HEK293 (cell line): ENCODE results near the gene ABCG4.

Experiments
- HOXD13 ChIP-seq: sonication (generic); formaldehyde crosslinking; IDR thresholded peaks from 2 replicates; pipeline ENCODE4 v1.8.0; 2022; ENCODE audit warnings: missing genetic modification reagents, borderline replicate concordance
- SP2 ChIP-seq: fragments of 450-650 bp; formaldehyde crosslinking; IDR thresholded peaks from 2 replicates; pipeline ENCODE4 v1.5.1; 2016; ENCODE audit warnings: missing biosample characterization, missing genetic modification characterization
- ZBTB20 ChIP-seq: fragments of 450-650 bp; formaldehyde crosslinking; IDR thresholded peaks from 2 replicates; pipeline ENCODE4 v1.5.1; 2016; ENCODE audit warnings: missing biosample characterization, missing genetic modification characterization
- ZBTB48 ChIP-seq: fragments of 450-650 bp; formaldehyde crosslinking; IDR thresholded peaks from 2 replicates; pipeline ENCODE4 v1.5.1; 2016; ENCODE audit warnings: missing biosample characterization, missing genetic modification characterization
- ZNF354C ChIP-seq: fragments of 450-650 bp; formaldehyde crosslinking; IDR thresholded peaks from 2 replicates; pipeline ENCODE4 v1.5.1; 2016; ENCODE audit warnings: missing biosample characterization, missing genetic modification characterization, low read depth, borderline replicate concordance
- ZNF558 ChIP-seq: fragments of 450-650 bp; formaldehyde crosslinking; IDR thresholded peaks from 2 replicates; pipeline ENCODE4 v1.5.1; 2016; ENCODE audit warnings: missing biosample characterization, missing genetic modification characterization
- ZNF654 ChIP-seq: fragments of 450-650 bp; formaldehyde crosslinking; IDR thresholded peaks from 2 replicates; pipeline ENCODE4 v1.5.1; 2016; ENCODE audit warnings: low read depth, missing biosample characterization, missing genetic modification characterization
- TF ChIP-seq, protein P1 (sequence below): fragments of 450-650 bp; formaldehyde crosslinking; conservative IDR thresholded peaks from 2 replicates; pipeline ENCODE4 v1.5.1; 2016; ENCODE audit warnings: low read depth, missing biosample characterization, missing genetic modification characterization
- TF ChIP-seq, protein P2 (sequence below): sonication (generic); formaldehyde crosslinking; IDR thresholded peaks from 2 replicates; pipeline ENCODE4 v1.8.1; 2022; ENCODE audit warnings: mild to moderate bottlenecking, moderate library complexity, missing genetic modification reagents
- TF ChIP-seq, protein P3 (sequence below): fragments of 450-650 bp; formaldehyde crosslinking; IDR thresholded peaks from 2 replicates; pipeline ENCODE4; 2016; ENCODE audit warnings: missing biosample characterization, missing genetic modification characterization
- TF ChIP-seq, protein P4 (sequence below): fragments of 450-650 bp; formaldehyde crosslinking; IDR thresholded peaks from 2 replicates; pipeline ENCODE4 v1.5.1; 2016; ENCODE audit warnings: missing biosample characterization, missing genetic modification characterization, borderline replicate concordance
- TF ChIP-seq, protein P5 (sequence below): fragments of 450-650 bp; formaldehyde crosslinking; IDR thresholded peaks from 2 replicates; pipeline ENCODE4 v1.5.1; 2016; ENCODE audit warnings: missing biosample characterization, missing genetic modification characterization
- TF ChIP-seq, protein P6 (sequence below): fragments of 450-650 bp; formaldehyde crosslinking; IDR thresholded peaks from 2 replicates; pipeline ENCODE4 v1.5.0; 2017; ENCODE audit warnings: missing biosample characterization, missing genetic modification characterization, borderline replicate concordance
- TF ChIP-seq, protein P7 (sequence below): fragments of 450-650 bp; formaldehyde crosslinking; IDR thresholded peaks from 2 replicates; pipeline ENCODE4 v1.5.1; 2017; ENCODE audit warnings: missing biosample characterization, missing genetic modification characterization

Gene ABCG4

DNA sequence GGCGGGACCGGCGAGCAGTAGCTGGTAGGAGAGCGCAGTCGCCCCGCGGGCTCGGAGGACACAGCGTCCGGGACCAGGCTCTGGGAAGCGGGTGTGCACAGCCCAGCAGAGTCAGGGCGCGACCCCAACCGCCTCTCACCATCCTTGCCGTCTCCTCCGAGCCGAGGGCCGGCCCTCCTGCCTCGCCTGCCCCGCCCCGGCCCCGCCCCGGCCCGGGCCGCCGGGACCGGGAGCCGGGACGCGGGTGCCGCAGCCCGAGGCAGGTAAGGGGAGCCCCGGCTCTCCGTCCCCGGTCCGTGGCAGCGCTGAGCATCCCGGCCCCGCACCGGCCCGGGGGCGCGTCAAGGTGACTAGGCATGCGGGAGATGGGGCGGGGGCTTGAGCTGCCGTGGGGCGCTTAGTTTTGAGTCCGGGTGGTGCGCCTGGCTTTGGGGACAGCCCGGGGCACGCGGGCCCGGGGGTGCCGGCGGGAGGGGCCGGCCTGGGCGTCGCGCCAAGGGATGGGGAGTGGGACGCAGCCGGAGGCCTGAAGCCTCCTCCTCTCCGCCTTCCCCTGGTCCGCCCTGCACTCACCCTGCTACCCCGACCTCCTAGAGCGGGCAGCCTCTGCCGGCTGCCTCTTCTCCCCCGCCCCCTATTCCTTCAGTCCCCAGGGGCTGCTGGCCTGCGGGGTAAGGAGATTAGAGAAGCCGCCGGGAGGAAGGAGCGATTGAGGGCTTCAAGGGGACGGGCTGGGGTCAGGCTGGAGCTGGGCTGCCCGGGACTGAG is at the start of gene ABCG4 (continued):
- TF ChIP-seq, protein P1, sequence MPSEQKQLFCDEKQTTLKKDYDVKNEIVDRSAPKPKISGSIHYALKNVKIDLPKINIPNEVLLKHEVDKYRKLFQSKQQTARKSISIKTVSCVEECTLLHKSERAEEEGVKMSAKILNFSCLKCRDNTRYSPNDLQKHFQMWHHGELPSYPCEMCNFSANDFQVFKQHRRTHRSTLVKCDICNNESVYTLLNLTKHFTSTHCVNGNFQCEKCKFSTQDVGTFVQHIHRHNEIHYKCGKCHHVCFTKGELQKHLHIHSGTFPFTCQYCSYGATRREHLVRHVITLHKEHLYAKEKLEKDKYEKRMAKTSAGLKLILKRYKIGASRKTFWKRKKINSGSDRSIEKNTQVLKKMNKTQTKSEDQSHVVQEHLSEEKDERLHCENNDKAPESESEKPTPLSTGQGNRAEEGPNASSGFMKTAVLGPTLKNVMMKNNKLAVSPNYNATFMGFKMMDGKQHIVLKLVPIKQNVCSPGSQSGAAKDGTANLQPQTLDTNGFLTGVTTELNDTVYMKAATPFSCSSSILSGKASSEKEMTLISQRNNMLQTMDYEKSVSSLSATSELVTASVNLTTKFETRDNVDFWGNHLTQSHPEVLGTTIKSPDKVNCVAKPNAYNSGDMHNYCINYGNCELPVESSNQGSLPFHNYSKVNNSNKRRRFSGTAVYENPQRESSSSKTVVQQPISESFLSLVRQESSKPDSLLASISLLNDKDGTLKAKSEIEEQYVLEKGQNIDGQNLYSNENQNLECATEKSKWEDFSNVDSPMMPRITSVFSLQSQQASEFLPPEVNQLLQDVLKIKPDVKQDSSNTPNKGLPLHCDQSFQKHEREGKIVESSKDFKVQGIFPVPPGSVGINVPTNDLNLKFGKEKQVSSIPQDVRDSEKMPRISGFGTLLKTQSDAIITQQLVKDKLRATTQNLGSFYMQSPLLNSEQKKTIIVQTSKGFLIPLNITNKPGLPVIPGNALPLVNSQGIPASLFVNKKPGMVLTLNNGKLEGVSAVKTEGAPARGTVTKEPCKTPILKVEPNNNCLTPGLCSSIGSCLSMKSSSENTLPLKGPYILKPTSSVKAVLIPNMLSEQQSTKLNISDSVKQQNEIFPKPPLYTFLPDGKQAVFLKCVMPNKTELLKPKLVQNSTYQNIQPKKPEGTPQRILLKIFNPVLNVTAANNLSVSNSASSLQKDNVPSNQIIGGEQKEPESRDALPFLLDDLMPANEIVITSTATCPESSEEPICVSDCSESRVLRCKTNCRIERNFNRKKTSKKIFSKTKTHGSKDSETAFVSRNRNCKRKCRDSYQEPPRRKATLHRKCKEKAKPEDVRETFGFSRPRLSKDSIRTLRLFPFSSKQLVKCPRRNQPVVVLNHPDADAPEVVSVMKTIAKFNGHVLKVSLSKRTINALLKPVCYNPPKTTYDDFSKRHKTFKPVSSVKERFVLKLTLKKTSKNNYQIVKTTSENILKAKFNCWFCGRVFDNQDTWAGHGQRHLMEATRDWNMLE = no peak
- TF ChIP-seq, protein P2, sequence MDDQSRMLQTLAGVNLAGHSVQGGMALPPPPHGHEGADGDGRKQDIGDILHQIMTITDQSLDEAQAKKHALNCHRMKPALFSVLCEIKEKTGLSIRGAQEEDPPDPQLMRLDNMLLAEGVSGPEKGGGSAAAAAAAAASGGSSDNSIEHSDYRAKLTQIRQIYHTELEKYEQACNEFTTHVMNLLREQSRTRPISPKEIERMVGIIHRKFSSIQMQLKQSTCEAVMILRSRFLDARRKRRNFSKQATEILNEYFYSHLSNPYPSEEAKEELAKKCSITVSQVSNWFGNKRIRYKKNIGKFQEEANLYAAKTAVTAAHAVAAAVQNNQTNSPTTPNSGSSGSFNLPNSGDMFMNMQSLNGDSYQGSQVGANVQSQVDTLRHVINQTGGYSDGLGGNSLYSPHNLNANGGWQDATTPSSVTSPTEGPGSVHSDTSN (CRISPR knock-in tag) = no peak
- TF ChIP-seq HOXD13 (CRISPR knock-in tag) (no peak), SP2 (tag by site-specific recombination) (no peak; the same call in 1 of the 2 replicates), ZNF654 (no peak), ZBTB20 (tag by site-specific recombination) (peak; percentile 86), ZBTB48 (peak; percentile 78), ZNF354C (tag by site-specific recombination) (no peak), ZNF558 (no peak)
- TF ChIP-seq, protein P3, sequence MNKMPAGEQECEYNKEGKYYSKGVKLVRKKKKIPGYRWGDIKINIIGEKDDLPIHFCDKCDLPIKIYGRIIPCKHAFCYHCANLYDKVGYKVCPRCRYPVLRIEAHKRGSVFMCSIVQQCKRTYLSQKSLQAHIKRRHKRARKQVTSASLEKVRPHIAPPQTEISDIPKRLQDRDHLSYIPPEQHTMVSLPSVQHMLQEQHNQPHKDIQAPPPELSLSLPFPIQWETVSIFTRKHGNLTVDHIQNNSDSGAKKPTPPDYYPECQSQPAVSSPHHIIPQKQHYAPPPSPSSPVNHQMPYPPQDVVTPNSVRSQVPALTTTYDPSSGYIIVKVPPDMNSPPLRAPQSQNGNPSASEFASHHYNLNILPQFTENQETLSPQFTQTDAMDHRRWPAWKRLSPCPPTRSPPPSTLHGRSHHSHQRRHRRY (tag by site-specific recombination) = no peak
- TF ChIP-seq, protein P4, sequence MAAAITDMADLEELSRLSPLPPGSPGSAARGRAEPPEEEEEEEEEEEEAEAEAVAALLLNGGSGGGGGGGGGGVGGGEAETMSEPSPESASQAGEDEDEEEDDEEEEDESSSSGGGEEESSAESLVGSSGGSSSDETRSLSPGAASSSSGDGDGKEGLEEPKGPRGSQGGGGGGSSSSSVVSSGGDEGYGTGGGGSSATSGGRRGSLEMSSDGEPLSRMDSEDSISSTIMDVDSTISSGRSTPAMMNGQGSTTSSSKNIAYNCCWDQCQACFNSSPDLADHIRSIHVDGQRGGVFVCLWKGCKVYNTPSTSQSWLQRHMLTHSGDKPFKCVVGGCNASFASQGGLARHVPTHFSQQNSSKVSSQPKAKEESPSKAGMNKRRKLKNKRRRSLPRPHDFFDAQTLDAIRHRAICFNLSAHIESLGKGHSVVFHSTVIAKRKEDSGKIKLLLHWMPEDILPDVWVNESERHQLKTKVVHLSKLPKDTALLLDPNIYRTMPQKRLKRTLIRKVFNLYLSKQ (tag by site-specific recombination) = no peak
- TF ChIP-seq, protein P5, sequence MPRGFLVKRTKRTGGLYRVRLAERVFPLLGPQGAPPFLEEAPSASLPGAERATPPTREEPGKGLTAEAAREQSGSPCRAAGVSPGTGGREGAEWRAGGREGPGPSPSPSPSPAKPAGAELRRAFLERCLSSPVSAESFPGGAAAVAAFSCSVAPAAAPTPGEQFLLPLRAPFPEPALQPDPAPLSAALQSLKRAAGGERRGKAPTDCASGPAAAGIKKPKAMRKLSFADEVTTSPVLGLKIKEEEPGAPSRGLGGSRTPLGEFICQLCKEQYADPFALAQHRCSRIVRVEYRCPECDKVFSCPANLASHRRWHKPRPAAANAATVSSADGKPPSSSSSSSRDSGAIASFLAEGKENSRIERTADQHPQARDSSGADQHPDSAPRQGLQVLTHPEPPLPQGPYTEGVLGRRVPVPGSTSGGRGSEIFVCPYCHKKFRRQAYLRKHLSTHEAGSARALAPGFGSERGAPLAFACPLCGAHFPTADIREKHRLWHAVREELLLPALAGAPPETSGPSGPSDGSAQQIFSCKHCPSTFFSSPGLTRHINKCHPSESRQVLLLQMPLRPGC = no peak
- TF ChIP-seq, protein P6, sequence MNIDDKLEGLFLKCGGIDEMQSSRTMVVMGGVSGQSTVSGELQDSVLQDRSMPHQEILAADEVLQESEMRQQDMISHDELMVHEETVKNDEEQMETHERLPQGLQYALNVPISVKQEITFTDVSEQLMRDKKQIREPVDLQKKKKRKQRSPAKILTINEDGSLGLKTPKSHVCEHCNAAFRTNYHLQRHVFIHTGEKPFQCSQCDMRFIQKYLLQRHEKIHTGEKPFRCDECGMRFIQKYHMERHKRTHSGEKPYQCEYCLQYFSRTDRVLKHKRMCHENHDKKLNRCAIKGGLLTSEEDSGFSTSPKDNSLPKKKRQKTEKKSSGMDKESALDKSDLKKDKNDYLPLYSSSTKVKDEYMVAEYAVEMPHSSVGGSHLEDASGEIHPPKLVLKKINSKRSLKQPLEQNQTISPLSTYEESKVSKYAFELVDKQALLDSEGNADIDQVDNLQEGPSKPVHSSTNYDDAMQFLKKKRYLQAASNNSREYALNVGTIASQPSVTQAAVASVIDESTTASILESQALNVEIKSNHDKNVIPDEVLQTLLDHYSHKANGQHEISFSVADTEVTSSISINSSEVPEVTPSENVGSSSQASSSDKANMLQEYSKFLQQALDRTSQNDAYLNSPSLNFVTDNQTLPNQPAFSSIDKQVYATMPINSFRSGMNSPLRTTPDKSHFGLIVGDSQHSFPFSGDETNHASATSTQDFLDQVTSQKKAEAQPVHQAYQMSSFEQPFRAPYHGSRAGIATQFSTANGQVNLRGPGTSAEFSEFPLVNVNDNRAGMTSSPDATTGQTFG (tag by site-specific recombination) = no peak
- TF ChIP-seq, protein P7, sequence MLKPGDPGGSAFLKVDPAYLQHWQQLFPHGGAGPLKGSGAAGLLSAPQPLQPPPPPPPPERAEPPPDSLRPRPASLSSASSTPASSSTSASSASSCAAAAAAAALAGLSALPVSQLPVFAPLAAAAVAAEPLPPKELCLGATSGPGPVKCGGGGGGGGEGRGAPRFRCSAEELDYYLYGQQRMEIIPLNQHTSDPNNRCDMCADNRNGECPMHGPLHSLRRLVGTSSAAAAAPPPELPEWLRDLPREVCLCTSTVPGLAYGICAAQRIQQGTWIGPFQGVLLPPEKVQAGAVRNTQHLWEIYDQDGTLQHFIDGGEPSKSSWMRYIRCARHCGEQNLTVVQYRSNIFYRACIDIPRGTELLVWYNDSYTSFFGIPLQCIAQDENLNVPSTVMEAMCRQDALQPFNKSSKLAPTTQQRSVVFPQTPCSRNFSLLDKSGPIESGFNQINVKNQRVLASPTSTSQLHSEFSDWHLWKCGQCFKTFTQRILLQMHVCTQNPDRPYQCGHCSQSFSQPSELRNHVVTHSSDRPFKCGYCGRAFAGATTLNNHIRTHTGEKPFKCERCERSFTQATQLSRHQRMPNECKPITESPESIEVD (tag by site-specific recombination) = no peak
